HepG2 (cell line): ENCODE measurements around the gene RNASE4. TPM values are rescaled to one million over a fixed set of nuclear protein-coding genes. Genes with fewer than 3 reads are reported as not detected.

Experiments
- ARNT ChIP-seq: fragments of 450-650 bp; IDR thresholded peaks from 2 replicates; pipeline ENCODE4 v1.6.1; 2017
- CREM ChIP-seq, 2 experiments: sonication (generic) in 1 of 2; formaldehyde crosslinking in 1 of 2; IDR thresholded peaks; 2 replicates each; pipeline versions ENCODE4 v1.4.0 to v1.6.1; 2016 to 2020; ENCODE audit warnings: antibody characterized with exemption in 1 of 2, mild to moderate bottlenecking in 1 of 2, missing genetic modification reagents in 1 of 2
- DMAP1 ChIP-seq: IDR thresholded peaks from 2 replicates; pipeline ENCODE4 v1.6.1; 2016
- FOXA1 ChIP-seq, 2 experiments: fragments of 450-650 bp in 1 of 2; sonication (generic) in 1 of 2; formaldehyde crosslinking in 1 of 2; IDR thresholded peaks; 2 replicates each; pipeline versions ENCODE4 v1.4.0 to v1.6.1; 2016 to 2020; ENCODE audit warnings: missing genetic modification reagents in 1 of 2
- HNF4A ChIP-seq: sonication (generic); formaldehyde crosslinking; IDR thresholded peaks from 2 replicates; pipeline ENCODE4 v1.4.0; 2020; ENCODE audit warnings: missing genetic modification reagents
- KDM2A ChIP-seq: sonication (generic); formaldehyde crosslinking; IDR thresholded peaks from 2 replicates; pipeline ENCODE4 v1.4.0; 2020; ENCODE audit warnings: low read depth, missing genetic modification reagents, borderline replicate concordance
- MTA1 ChIP-seq: sonication (generic); formaldehyde crosslinking; IDR thresholded peaks from 2 replicates; pipeline ENCODE4 v1.4.0; 2020; ENCODE audit warnings: missing genetic modification reagents, mild to moderate bottlenecking, borderline replicate concordance
- ZKSCAN5 ChIP-seq: sonication (generic); formaldehyde crosslinking; IDR thresholded peaks from 2 replicates; pipeline ENCODE4 v1.5.1; 2020; ENCODE audit warnings: mild to moderate bottlenecking, missing genetic modification reagents
- ZNF788 ChIP-seq: sonication (generic); formaldehyde crosslinking; IDR thresholded peaks from 2 replicates; pipeline ENCODE4 v1.5.0; 2020; ENCODE audit warnings: mild to moderate bottlenecking, missing genetic modification reagents, borderline replicate concordance
- polyA plus RNA-seq, 8 experiments: library from polyadenylated mRNA; depleted of rRNA in 3 of 8; stranded (reverse) in 7 of 8; unstranded in 1 of 8; fragments of >200 nt; fragmentation: Illumina TruSeq in 4 of 8; extraction: Trizol in 4 of 8; gene quantifications; 2 replicates each; pipeline versions ENCODE4 v1.2.1 to v1.2.3, GENCODE V29; 2011 to 2016; ENCODE audit warnings: low read depth in 4 of 8, missing spikeins in 1 of 8, mixed read lengths in 1 of 8; ENCODE audit not compliant: insufficient read depth in 1 of 8
- total RNA-seq, 5 experiments: library from RNA; depleted of rRNA; stranded (reverse); fragments of >200 nt; fragmentation: Illumina TruSeq; extraction: Trizol; gene quantifications; 2 replicates each; pipeline ENCODE4 v1.2.3, GENCODE V29; 2016; ENCODE audit warnings: low read depth in 1 of 5
- TF ChIP-seq, protein P1 (sequence below), 2 experiments: sonication (generic) in 1 of 2; formaldehyde crosslinking in 1 of 2; IDR thresholded peaks; 2 replicates each; pipeline versions ENCODE4 v1.4.0 to v1.6.1; 2016 to 2020; ENCODE audit warnings: borderline replicate concordance in 1 of 2, low read depth in 1 of 2, mild to moderate bottlenecking in 1 of 2, missing genetic modification reagents in 1 of 2
- TF ChIP-seq, protein P2 (sequence below): sonication (generic); formaldehyde crosslinking; IDR thresholded peaks from 2 replicates; pipeline ENCODE4 v1.5.0; 2020; ENCODE audit warnings: missing genetic modification reagents
- TF ChIP-seq, protein P3 (sequence below): sonication (generic); formaldehyde crosslinking; conservative IDR thresholded peaks from 2 replicates; pipeline ENCODE4 v1.4.0; 2020; ENCODE audit warnings: missing genetic modification reagents
- TF ChIP-seq, protein P4 (sequence below): sonication (generic); formaldehyde crosslinking; IDR thresholded peaks from 2 replicates; pipeline ENCODE4 v1.4.0; 2020; ENCODE audit warnings: missing genetic modification reagents
- TF ChIP-seq, protein P5 (sequence below): sonication (generic); formaldehyde crosslinking; IDR thresholded peaks from 2 replicates; pipeline ENCODE4 v1.8.1; 2023; ENCODE audit warnings: mild to moderate bottlenecking, missing genetic modification reagents

The RNASE4 gene
- total and polyA plus RNA-seq, 2 of the 13 experiments (the other 11 are each of a cell fraction or from before 2014, with no cell fraction given) = 109 to 983 TPM

DNA sequence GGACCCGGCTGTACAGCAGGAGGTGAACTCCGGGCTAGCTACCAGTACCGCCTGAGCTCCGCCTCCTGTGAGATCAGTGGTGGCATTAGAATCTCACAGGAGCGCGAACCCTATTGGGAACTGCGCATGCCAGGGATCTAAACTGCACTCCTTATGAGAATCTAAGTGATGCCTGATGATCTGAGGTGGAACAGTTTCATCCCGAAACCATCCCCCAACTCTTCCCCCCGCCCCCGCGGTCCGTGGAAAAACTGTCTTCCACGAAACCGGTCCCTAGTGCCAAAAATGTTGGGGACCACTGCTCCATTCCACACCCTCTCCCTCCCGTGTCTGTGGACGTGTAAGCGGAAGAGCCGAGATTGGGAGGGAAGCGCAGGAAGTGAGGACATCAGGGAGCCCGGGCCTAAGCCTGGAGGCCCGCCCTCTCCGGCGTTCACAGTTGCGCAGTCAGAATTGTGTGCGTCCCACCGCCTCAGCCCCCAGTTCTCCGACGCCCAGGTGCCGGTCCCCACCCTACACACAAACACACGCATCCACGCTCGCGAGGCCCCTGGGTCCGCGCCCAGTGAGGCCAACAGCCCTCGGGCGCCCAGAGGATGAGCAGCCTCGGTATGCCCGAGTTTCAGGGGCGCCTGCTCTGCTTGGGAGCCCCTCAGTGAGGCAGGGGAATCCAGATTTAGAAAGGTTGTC lies 1.8 kb upstream of the RNASE4 start (continued):
- TF ChIP-seq, protein P1, sequence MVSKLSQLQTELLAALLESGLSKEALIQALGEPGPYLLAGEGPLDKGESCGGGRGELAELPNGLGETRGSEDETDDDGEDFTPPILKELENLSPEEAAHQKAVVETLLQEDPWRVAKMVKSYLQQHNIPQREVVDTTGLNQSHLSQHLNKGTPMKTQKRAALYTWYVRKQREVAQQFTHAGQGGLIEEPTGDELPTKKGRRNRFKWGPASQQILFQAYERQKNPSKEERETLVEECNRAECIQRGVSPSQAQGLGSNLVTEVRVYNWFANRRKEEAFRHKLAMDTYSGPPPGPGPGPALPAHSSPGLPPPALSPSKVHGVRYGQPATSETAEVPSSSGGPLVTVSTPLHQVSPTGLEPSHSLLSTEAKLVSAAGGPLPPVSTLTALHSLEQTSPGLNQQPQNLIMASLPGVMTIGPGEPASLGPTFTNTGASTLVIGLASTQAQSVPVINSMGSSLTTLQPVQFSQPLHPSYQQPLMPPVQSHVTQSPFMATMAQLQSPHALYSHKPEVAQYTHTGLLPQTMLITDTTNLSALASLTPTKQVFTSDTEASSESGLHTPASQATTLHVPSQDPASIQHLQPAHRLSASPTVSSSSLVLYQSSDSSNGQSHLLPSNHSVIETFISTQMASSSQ (IDR thresholded peaks at IDR 0.05; ENCODE audit: low read depth) = no peak
- TF ChIP-seq, protein P1 (CRISPR knock-in tag; IDR thresholded peaks at IDR 0.05; ENCODE audit: borderline replicate concordance) = 0 out of 2 replicates have a peak, but pooled peaks have one; percentile 14
- TF ChIP-seq ARNT = no peak
- no peak; the same call in 1 of the 2 replicates for TF ChIP-seq DMAP1
- peak; percentile 66; the same call in 1 of the 2 replicates for TF ChIP-seq ZNF788
- TF ChIP-seq, protein P2, sequence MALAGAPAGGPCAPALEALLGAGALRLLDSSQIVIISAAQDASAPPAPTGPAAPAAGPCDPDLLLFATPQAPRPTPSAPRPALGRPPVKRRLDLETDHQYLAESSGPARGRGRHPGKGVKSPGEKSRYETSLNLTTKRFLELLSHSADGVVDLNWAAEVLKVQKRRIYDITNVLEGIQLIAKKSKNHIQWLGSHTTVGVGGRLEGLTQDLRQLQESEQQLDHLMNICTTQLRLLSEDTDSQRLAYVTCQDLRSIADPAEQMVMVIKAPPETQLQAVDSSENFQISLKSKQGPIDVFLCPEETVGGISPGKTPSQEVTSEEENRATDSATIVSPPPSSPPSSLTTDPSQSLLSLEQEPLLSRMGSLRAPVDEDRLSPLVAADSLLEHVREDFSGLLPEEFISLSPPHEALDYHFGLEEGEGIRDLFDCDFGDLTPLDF = peak; percentile 14
- TF ChIP-seq, protein P3, sequence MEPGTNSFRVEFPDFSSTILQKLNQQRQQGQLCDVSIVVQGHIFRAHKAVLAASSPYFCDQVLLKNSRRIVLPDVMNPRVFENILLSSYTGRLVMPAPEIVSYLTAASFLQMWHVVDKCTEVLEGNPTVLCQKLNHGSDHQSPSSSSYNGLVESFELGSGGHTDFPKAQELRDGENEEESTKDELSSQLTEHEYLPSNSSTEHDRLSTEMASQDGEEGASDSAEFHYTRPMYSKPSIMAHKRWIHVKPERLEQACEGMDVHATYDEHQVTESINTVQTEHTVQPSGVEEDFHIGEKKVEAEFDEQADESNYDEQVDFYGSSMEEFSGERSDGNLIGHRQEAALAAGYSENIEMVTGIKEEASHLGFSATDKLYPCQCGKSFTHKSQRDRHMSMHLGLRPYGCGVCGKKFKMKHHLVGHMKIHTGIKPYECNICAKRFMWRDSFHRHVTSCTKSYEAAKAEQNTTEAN (CRISPR knock-in tag) = peak; percentile 15
- TF ChIP-seq ZKSCAN5 (CRISPR knock-in tag) = peak; percentile 64
- TF ChIP-seq FOXA1 (IDR thresholded peaks at IDR 0.05) = no peak
- peak; percentile 40; the same call in 1 of the 2 replicates for TF ChIP-seq FOXA1 (CRISPR knock-in tag; IDR thresholded peaks at IDR 0.05)
- TF ChIP-seq, protein P4, sequence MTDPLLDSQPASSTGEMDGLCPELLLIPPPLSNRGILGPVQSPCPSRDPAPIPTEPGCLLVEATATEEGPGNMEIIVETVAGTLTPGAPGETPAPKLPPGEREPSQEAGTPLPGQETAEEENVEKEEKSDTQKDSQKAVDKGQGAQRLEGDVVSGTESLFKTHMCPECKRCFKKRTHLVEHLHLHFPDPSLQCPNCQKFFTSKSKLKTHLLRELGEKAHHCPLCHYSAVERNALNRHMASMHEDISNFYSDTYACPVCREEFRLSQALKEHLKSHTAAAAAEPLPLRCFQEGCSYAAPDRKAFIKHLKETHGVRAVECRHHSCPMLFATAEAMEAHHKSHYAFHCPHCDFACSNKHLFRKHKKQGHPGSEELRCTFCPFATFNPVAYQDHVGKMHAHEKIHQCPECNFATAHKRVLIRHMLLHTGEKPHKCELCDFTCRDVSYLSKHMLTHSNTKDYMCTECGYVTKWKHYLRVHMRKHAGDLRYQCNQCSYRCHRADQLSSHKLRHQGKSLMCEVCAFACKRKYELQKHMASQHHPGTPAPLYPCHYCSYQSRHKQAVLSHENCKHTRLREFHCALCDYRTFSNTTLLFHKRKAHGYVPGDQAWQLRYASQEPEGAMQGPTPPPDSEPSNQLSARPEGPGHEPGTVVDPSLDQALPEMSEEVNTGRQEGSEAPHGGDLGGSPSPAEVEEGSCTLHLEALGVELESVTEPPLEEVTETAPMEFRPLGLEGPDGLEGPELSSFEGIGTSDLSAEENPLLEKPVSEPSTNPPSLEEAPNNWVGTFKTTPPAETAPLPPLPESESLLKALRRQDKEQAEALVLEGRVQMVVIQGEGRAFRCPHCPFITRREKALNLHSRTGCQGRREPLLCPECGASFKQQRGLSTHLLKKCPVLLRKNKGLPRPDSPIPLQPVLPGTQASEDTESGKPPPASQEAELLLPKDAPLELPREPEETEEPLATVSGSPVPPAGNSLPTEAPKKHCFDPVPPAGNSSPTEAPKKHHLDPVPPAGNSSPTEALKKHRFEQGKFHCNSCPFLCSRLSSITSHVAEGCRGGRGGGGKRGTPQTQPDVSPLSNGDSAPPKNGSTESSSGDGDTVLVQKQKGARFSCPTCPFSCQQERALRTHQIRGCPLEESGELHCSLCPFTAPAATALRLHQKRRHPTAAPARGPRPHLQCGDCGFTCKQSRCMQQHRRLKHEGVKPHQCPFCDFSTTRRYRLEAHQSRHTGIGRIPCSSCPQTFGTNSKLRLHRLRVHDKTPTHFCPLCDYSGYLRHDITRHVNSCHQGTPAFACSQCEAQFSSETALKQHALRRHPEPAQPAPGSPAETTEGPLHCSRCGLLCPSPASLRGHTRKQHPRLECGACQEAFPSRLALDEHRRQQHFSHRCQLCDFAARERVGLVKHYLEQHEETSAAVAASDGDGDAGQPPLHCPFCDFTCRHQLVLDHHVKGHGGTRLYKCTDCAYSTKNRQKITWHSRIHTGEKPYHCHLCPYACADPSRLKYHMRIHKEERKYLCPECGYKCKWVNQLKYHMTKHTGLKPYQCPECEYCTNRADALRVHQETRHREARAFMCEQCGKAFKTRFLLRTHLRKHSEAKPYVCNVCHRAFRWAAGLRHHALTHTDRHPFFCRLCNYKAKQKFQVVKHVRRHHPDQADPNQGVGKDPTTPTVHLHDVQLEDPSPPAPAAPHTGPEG (CRISPR knock-in tag) = 0 out of 2 replicates have a peak, but pooled peaks have one; percentile 55
- TF ChIP-seq HNF4A = 0 out of 2 replicates have a peak, but pooled peaks have one; percentile 4
- TF ChIP-seq, protein P5, sequence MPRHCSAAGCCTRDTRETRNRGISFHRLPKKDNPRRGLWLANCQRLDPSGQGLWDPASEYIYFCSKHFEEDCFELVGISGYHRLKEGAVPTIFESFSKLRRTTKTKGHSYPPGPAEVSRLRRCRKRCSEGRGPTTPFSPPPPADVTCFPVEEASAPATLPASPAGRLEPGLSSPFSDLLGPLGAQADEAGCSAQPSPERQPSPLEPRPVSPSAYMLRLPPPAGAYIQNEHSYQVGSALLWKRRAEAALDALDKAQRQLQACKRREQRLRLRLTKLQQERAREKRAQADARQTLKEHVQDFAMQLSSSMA (CRISPR knock-in tag) = peak; percentile 8; the same call in 1 of the 2 replicates
- peak; percentile 81 for TF ChIP-seq CREM (IDR thresholded peaks at IDR 0.05)
- no peak for TF ChIP-seq CREM (CRISPR knock-in tag; IDR thresholded peaks at IDR 0.05)
- peak; percentile 46; the same call in 1 of the 2 replicates for TF ChIP-seq KDM2A
- TF ChIP-seq MTA1 (CRISPR knock-in tag) = peak; percentile 79; the same call in 1 of the 2 replicates
